ENCODE data around the gene TBX6. TPM values are rescaled to one million over a fixed set of nuclear protein-coding genes. Genes with fewer than 3 reads are reported as not detected.

The TBX6 gene
- total RNA-seq, 1 experiment from 2014 or later = 1.6 TPM

GRCh38 chr16:30119428-30119827 lies 27.7 kb upstream of the TBX6 start:
- Histone ChIP-seq H3K23me2 (ENCODE audit: insufficient read length, low read depth, low read length, poor library complexity, severe bottlenecking) (peaks cover 3% of the 10 kb centered on the region), H2BK20ac (ENCODE audit: low read depth, low read length, poor library complexity, severe bottlenecking) (no peak overlapping the region), H4K8ac (replicated peaks; ENCODE audit: insufficient read length, low read depth, low read length) (no peak overlapping the region), H3K27ac (ENCODE audit: insufficient read length, low read depth, low read length) (no peak overlapping the region), H3T11ph (ENCODE audit: low read length) (no peak overlapping the region), H3K79me2 (ENCODE audit: insufficient read depth, low read length) (no peaks in the 10 kb centered on the region), H4K20me1 (ENCODE audit: control insufficient read depth, insufficient read depth, insufficient read length) (no peaks in the 10 kb centered on the region), H3K14ac (ENCODE audit: insufficient read depth, low read length) (no peak overlapping the region), H2BK5ac (ENCODE audit: insufficient read length, low read length) (no peak overlapping the region), H3K9ac (ENCODE audit: extremely low read depth, insufficient read length, low read length) (no peak overlapping the region), H3K23ac (ENCODE audit: insufficient read length, low read depth, low read length) (no peak overlapping the region), H3K4ac (ENCODE audit: low read depth, low read length) (no peak overlapping the region), H3K9me3 (ENCODE audit: control insufficient read depth, low read depth, low read length) (no peaks in the 10 kb centered on the region), H3K27me3 (ENCODE audit: insufficient read depth, low read length) (no peaks in the 10 kb centered on the region; the same call in 1 of the 2 replicates), H3K79me1 (ENCODE audit: insufficient read depth, low read depth, low read length, poor library complexity, severe bottlenecking) (no peaks in the 10 kb centered on the region), H3K56ac (ENCODE audit: insufficient read length, low read depth, low read length) (no peak overlapping the region), H2BK120ac (ENCODE audit: low read depth, low read length, poor library complexity, severe bottlenecking) (no peak overlapping the region), H3K4me1 (ENCODE audit: insufficient read depth, low read length) (no peaks in the 10 kb centered on the region), H2AFZ (ENCODE audit: low read length) (no peak overlapping the region), H2BK12ac (ENCODE audit: insufficient read length, low read depth, low read length) (no peak overlapping the region), H4K91ac (ENCODE audit: insufficient read length, low read depth, low read length) (no peak overlapping the region), H2BK15ac (ENCODE audit: low read depth, low read length) (no peak overlapping the region), H4K5ac (ENCODE audit: insufficient read length, low read depth, low read length) (no peak overlapping the region), H2AK5ac (ENCODE audit: insufficient read length, low read length) (no peak overlapping the region), H3K4me2 (ENCODE audit: insufficient read depth, insufficient read length, low read length) (no peak overlapping the region), H3K18ac (ENCODE audit: insufficient read length, low read depth, low read length) (no peak overlapping the region)
- Mint-ChIP-seq H3K27me3 (ENCODE audit: low read depth) (peaks cover under 1% of the 10 kb centered on the region), H3K4me1 (peaks cover 8 to 12% of the 10 kb centered on the region in 2 experiments), H3K4me3 (no peak overlapping the region), H3K36me3 (ENCODE audit: insufficient read depth in 1 of 3, low read depth in 3 of 3) (peaks cover 0 to 28% (median 16%) of the 10 kb centered on the region in 3 experiments; a peak in 6 of 7 replicates), H3K9me3 (no peaks in the 10 kb centered on the region), H3K27ac (no peak overlapping the region)
- no peak for TF ChIP-seq CTCF (conservative IDR thresholded peaks at IDR 0.05)
- WGBS (ENCODE audit: extremely low coverage, insufficient read length, low lambda C conversion rate) = no CpG with 5 or more reads among the region's 2 CpGs
- DNase-seq = no peak

Measured in H9 (cell line).